Breast epithelium (tissue), 3 donors: Measurements from ENCODE around the gene MDM1.

Source experiments
- CTCF ChIP-seq, 3 donors: fragments of 450-650 bp; IDR thresholded peaks; one replicate each; pipeline ENCODE4 v1.5.1; 2016 to 2017; ENCODE audit warnings: antibody characterized with exemption in 3 of 3, mild to moderate bottlenecking in 3 of 3, moderate library complexity in 3 of 3
- POLR2A ChIP-seq: fragments of 450-650 bp; IDR thresholded peaks from one replicate; pipeline ENCODE4 v1.6.1; 2016; ENCODE audit warnings: antibody characterized with exemption, mild to moderate bottlenecking, moderate library complexity

- no peak for TF ChIP-seq POLR2A
- TF ChIP-seq CTCF (IDR thresholded peaks at IDR 0.05) = no peak
These were observed 12.1 kb downstream of the MDM1 start for GRCh38 chr12:68319988-68320623.
